IgD-negative memory B cell (primary cell): ENCODE measurements around the gene ZCRB1. TPM values are rescaled to one million over a fixed set of nuclear protein-coding genes. Genes with fewer than 3 reads are reported as not detected.
"Not testable (repeated sequence)": the region's sequence is repeated elsewhere in the genome, so short reads cannot be mapped to it uniquely, and the experiment has no call there.

Source experiments
- H3K27ac Mint-ChIP-seq, 3 donors: one replicate each; pipeline ENCODE4 v1.8.0; 2020 to 2022; ENCODE audit warnings: mild to moderate bottlenecking in 3 of 3, mixed read lengths in 3 of 3, moderate library complexity in 1 of 3
- H3K27me3 Mint-ChIP-seq: one replicate; pipeline ENCODE4 v1.8.0; 2021; ENCODE audit warnings: mixed read lengths
- H3K36me3 Mint-ChIP-seq: one replicate; pipeline ENCODE4 v1.8.0; 2020; ENCODE audit warnings: mild to moderate bottlenecking, mixed read lengths
- H3K4me1 Mint-ChIP-seq, 3 donors: one replicate each; pipeline ENCODE4 v1.8.0; 2020 to 2022; ENCODE audit warnings: mixed read lengths in 3 of 3, mild to moderate bottlenecking in 1 of 3
- H3K4me3 Mint-ChIP-seq, 4 donors: one replicate each; pipeline ENCODE4 v1.8.0; 2020 to 2022; ENCODE audit warnings: mild to moderate bottlenecking in 4 of 4, mixed read lengths in 4 of 4, moderate library complexity in 3 of 4
- H3K9me3 Mint-ChIP-seq, 3 donors: one replicate each; pipeline ENCODE4 v1.8.0; 2020 to 2021; ENCODE audit warnings: mixed read lengths in 3 of 3, mild to moderate bottlenecking in 1 of 3
- polyA plus RNA-seq: library from polyadenylated mRNA; unstranded; fragments of 300-500 nt; fragmentation: Illumina TruSeq; gene quantifications from one replicate; pipeline ENCODE4 v1.2.3, GENCODE V29; 2021

Gene ZCRB1, protein sequence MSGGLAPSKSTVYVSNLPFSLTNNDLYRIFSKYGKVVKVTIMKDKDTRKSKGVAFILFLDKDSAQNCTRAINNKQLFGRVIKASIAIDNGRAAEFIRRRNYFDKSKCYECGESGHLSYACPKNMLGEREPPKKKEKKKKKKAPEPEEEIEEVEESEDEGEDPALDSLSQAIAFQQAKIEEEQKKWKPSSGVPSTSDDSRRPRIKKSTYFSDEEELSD
- polyA plus RNA-seq: 93.5 TPM

DNA sequence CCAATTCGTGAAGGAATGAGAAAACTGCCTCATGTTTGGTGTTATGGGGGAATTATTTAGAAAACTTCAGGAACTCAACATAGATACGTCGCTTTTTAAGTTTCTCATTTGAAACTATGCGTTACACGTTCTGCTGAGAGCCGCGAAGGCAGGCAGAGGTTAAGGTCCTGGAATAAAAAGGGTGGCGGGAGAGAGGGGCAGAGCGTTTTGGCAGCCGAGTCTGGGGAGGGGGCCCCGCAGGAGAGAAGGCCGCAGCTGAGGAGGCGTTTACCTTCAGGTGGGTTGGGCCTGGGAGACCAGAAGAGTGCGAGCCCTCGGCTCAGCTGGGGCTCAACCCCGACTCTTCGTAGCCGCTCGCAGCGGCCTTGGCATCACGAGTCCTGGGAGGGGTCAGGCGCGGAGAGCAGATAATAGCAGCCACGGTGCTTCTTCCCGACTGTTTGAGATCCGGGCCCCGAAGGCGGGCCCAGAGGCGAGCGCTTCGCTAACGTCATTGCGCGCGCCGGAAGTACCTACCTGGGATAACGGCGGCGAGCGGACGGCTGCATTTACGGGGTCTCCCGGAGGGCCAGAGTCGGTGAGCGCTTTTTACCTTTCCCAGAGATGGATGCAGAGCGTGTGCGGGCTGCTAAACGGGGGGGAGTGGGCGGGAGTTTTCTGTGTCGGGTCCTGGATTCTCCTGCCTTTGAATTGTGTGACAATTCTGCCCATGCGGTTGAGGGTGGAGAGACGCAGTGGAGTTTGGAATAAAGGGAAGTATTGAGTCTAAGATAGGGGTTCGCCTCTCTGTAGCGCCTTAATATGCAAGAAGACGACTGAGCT, at the start of gene ZCRB1, which contains the start of gene PPHLN1:
Gene ZCRB1 (minus strand): TSS at position 442 of the 822 bp plus-strand sequence. CDS start 1,992 bp downstream, outside the sequence.
Gene PPHLN1 (plus strand): TSS at position 515 of the 822 bp plus-strand sequence. CDS start 9,736 bp downstream, outside the sequence.
- Mint-ChIP-seq H3K36me3 (peaks cover 2% of the 10 kb centered on the region), H3K4me1 (peaks cover 25 to 45% (median 31%) of the 10 kb centered on the region in 3 donors), H3K27ac (peak within 1 kb of the TSS; percentile 96 to 100 (median 99)), H3K4me3 (peak within 1 kb of the TSS; percentile 98 to 100 (median 99)), H3K9me3 (no peaks in the 10 kb centered on the region), H3K27me3 (no peaks in the 10 kb centered on the region)

GRCh38 chr12:42373669-42374068, 47.8 kb upstream of the ZCRB1 start:
- no peak overlapping the region for H3K4me3 Mint-ChIP-seq
- no peaks in the 10 kb centered on the region for H3K27me3 Mint-ChIP-seq
- H3K27ac Mint-ChIP-seq: peak overlapping the region in 1 of 3 donors; percentile 45
- H3K36me3 Mint-ChIP-seq: peaks cover 3% of the 10 kb centered on the region
- no peaks in the 10 kb centered on the region for H3K9me3 Mint-ChIP-seq
- H3K4me1 Mint-ChIP-seq: peaks cover 3 to 21% (median 16%) of the 10 kb centered on the region in 3 donors

GRCh38 chr12:42372154-42372791, 46.4 kb upstream of the ZCRB1 start:
- H3K4me1 Mint-ChIP-seq: peaks cover 1 to 21% (median 16%) of the 10 kb centered on the region in 3 donors
- H3K36me3 Mint-ChIP-seq: peaks cover 3% of the 10 kb centered on the region
- H3K4me3 Mint-ChIP-seq: no peak overlapping the region
- H3K9me3 Mint-ChIP-seq: no peaks in the 10 kb centered on the region
- H3K27me3 Mint-ChIP-seq: no peaks in the 10 kb centered on the region
- no peak overlapping the region for H3K27ac Mint-ChIP-seq

DNA sequence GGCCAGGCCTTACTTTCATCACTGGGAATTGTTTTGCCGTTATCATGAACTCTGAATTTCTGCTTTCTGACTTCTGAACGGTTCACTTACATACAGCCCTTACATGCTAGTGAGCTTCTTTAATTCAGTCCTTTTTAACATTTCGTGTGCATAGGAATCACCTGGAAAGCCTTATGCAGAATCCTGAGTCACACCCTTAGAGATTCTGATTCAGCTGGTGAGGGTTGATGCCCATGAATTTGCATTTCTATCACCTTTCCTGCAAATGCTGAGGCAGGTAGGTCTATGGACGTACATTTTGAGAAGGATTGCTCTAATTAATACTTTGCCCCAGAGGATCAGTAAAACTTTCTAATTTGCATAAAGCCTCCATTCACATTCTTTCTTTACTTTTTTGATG, 44.1 kb upstream of the ZCRB1 start:
- Mint-ChIP-seq H3K36me3 (no peaks in the 10 kb centered on the region), H3K4me3 (no peak overlapping the region), H3K9me3 (no peaks in the 10 kb centered on the region), H3K27ac (peak overlapping the region in 1 of 3 donors; percentile 87), H3K27me3 (no peaks in the 10 kb centered on the region), H3K4me1 (peaks cover 1 to 27% (median 21%) of the 10 kb centered on the region in 3 donors)

DNA sequence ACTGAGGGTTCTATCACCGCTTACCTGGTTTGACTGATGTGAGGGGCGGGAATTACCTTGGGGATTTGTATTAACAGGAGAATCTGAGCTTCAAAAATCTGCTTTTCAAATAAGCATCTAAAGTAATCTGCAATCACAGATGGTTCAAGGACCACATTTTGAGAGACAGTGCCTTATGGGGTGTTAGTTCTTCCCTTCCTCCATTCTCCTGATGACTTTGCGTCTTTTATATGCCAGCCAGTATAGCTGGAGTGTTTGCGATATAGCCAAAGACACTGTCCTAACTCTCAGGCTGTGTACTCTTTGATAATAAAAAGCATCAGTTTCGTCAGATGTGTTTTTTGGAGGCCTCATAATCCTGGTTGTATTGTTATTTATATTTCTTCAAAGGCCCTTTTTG, 39.6 kb upstream of the ZCRB1 start:
- H3K4me1 Mint-ChIP-seq: peaks cover 18 to 44% (median 30%) of the 10 kb centered on the region in 3 donors

DNA sequence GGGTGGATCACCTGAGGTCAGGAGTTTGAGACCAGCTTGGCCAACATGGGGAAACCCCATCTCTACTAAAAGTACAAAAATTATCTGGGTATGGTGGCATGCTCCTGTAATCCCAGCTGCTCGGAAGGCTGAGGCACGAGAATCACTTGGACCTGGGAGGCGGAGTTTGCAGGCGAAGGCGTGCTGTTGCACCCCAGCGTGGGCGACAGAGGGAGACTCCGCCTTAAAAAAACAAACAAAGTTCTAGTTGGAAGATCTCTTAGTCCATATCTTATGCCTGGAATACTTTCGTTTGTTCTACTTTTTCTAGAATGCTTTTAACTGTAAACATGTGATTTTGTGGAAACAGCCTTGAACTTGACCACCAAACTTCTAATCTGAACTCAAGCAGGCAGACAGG, 38.8 kb upstream of the ZCRB1 start:
- no peaks in the 10 kb centered on the region for H3K9me3 Mint-ChIP-seq
- H3K36me3 Mint-ChIP-seq: peaks cover 5% of the 10 kb centered on the region
- no peak overlapping the region for H3K4me3 Mint-ChIP-seq
- no peaks in the 10 kb centered on the region for H3K27me3 Mint-ChIP-seq
- peaks cover 20 to 42% (median 28%) of the 10 kb centered on the region in 3 donors for H3K4me1 Mint-ChIP-seq
- peak overlapping the region in 1 of 3 donors; percentile 41 for H3K27ac Mint-ChIP-seq

More for the DNA sequence above, 39.6 kb upstream of the ZCRB1 start:
- Mint-ChIP-seq H3K9me3 (no peaks in the 10 kb centered on the region), H3K27ac (no peak overlapping the region), H3K36me3 (peaks cover 5% of the 10 kb centered on the region), H3K27me3 (no peaks in the 10 kb centered on the region), H3K4me3 (no peak overlapping the region)

DNA sequence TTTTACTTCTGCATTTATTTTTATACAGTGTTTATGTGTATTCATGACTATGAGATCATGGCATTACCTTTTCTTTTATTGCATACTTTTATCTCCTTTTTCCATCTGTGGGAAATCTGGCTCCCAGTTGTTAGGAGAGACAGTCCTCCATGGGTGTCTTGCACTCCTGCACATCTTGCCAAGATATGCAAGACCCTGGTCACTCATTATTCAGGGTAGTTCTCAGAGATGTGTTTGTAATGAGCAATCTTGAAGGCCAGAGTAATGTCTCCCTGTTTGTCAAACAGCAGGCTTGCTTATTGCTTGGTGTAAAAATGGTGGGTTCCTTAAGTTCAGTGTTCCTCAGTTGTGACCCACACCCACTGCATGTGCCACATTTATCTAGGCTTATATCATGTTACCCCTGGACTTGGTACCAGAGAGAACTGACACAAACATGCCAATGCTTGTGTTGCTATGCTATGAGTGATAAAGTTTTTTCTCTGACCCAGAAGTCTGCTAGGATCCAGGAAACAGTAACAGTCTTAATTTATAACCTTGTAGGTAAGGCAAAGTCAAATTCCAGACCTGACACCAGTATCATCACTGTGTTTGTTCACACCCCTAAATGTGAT, 36.9 kb upstream of the ZCRB1 start:
- Mint-ChIP-seq H3K4me1 (peaks cover 22 to 46% (median 31%) of the 10 kb centered on the region in 3 donors), H3K27me3 (no peaks in the 10 kb centered on the region), H3K27ac (no peak overlapping the region), H3K36me3 (peaks cover 5% of the 10 kb centered on the region), H3K9me3 (no peaks in the 10 kb centered on the region), H3K4me3 (no peak overlapping the region)

GRCh38 chr12:42361909-42362646, 36.2 kb upstream of the ZCRB1 start:
- Mint-ChIP-seq H3K36me3 (peaks cover 8% of the 10 kb centered on the region), H3K27ac (no peak overlapping the region), H3K4me1 (peaks cover 22 to 46% (median 31%) of the 10 kb centered on the region in 3 donors), H3K4me3 (no peak overlapping the region), H3K9me3 (no peaks in the 10 kb centered on the region), H3K27me3 (no peaks in the 10 kb centered on the region)

GRCh38 chr12:42360747-42361403, 35.0 kb upstream of the ZCRB1 start:
- Mint-ChIP-seq H3K4me3 (no peak overlapping the region), H3K27ac (peak overlapping the region in 1 of 3 donors; percentile 80), H3K4me1 (peaks cover 22 to 46% (median 29%) of the 10 kb centered on the region in 3 donors), H3K9me3 (no peaks in the 10 kb centered on the region), H3K36me3 (peaks cover 11% of the 10 kb centered on the region), H3K27me3 (no peaks in the 10 kb centered on the region)

DNA sequence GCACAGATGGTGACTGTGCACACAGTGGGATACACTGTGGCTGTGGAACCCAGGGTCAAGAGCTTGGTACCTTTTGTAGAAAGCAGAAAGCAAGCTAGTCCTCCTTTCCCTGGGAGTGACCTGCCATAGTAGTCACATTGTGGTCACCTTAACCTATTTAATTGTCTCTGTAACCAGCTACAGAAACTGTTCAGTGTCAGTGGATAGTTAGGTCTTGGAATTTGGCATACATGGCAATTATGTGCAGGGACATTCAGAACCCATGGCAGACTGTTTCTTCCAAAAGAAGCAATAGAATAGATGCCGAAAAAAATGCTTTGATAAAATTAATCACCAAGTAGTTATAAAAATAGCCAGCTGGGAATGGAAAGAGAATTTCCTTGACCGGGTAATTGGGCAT, 30.4 kb upstream of the ZCRB1 start:
- Mint-ChIP-seq H3K27ac (no peak overlapping the region), H3K9me3 (no peaks in the 10 kb centered on the region), H3K4me3 (no peak overlapping the region), H3K27me3 (no peaks in the 10 kb centered on the region), H3K36me3 (peaks cover 6% of the 10 kb centered on the region), H3K4me1 (peaks cover 13 to 18% (median 14%) of the 10 kb centered on the region in 3 donors)

- peaks cover 7 to 12% (median 12%) of the 10 kb centered on the region in 3 donors for H3K4me1 Mint-ChIP-seq
- not testable (repeated sequence) for H3K27ac Mint-ChIP-seq, H3K36me3 Mint-ChIP-seq, H3K27me3 Mint-ChIP-seq, H3K4me3 Mint-ChIP-seq, H3K9me3 Mint-ChIP-seq
Measured at GRCh38 chr12:42350021-42350407, 24.1 kb upstream of the ZCRB1 start.

DNA sequence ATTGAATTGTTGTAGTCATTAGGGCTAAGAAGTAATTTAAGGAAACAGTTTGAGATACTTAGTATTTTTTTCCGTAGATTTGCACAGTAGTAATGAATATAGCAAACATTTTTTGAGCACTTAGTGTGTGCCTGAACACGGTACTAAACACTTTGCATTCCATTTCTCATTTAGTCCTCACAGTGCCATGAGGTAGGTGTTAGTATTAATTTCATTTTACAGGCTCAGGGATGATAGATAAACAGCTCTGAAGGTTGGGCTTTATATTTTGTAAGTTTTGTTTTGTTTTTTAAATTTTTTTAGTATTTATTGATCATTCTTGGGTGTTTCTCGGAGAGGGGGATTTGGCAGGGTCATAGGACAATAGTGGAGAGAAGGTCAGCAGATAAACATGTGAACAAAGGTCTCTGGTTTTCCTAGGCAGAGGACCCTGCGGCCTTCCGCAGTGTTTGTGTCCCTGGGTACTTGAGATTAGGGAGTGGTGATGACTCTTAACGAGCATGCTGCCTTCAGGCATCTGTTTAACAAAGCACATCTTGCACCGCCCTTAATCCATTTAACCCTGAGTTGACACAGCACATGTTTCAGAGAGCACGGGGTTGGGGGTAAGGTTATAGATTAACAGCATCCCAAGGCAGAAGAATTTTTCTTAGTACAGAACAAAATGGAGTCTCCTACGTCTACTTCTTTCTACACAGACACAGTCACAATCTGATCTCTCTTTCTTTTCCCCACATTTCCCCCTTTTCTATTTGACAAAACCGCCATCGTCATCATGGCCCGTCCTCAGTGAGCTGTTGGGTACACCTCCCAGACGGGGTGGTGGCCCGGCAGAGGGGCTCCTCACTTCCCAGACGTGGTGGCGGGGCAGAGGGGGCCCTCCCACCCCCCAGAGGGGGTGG, 23.5 kb upstream of the ZCRB1 start:
- peaks cover 7 to 14% (median 13%) of the 10 kb centered on the region in 3 donors for H3K4me1 Mint-ChIP-seq
- H3K9me3 Mint-ChIP-seq, H3K36me3 Mint-ChIP-seq, H3K27me3 Mint-ChIP-seq, H3K4me3 Mint-ChIP-seq, H3K27ac Mint-ChIP-seq: not testable (repeated sequence)

DNA sequence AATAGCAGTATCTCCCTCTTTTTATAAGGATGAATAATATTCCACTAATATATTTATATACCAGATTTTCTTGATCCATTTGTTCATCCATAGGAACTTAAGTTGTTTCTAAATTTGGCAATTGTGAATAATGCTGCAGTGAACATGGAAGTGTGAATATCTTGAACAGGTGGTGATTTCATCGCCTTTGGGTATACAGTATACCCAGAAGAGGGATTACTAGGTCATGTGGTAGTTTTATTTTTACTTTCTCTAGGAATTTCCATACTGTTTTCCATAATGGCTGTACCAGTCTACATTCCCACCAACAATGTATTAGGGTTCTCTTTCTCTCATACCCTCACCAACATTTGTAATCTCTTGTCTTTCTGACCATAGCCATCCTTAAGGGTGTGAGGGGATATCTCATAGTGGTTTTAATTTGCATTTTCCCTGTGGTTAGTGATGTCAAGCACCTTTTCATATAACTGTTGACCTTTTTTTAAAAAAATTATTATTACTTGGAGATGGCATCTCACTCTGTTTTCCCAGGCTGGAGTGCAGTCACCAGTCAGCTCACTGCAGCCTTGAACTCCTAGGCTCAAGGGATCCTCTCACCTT, 20.6 kb upstream of the ZCRB1 start:
- Mint-ChIP-seq H3K9me3 (no peaks in the 10 kb centered on the region), H3K27ac (no peak overlapping the region), H3K4me1 (peaks cover 9 to 29% (median 25%) of the 10 kb centered on the region in 3 donors), H3K36me3 (peaks cover 4% of the 10 kb centered on the region), H3K27me3 (no peaks in the 10 kb centered on the region), H3K4me3 (no peak overlapping the region)
